GM12891 (cell line): ENCODE measurements around the gene P4HB.

Experiments
- PAX5 ChIP-seq: IDR thresholded peaks from 2 replicates; pipeline ENCODE4 v1.6.1; 2011; ENCODE audit warnings: low read length, moderate library complexity, mild to moderate bottlenecking; ENCODE audit not compliant: insufficient read depth, severe bottlenecking
- POLR2A ChIP-seq: IDR thresholded peaks from 2 replicates; pipeline ENCODE4 v1.6.1; 2011; ENCODE audit warnings: low read depth, low read length, control low read depth
- POLR2AphosphoS5 ChIP-seq: IDR thresholded peaks from 2 replicates; pipeline ENCODE4 v1.6.1; 2011; ENCODE audit warnings: low read depth, low read length, control low read depth
- POU2F2 ChIP-seq: IDR thresholded peaks from 2 replicates; pipeline ENCODE4 v1.6.1; 2011; ENCODE audit warnings: low read depth, mild to moderate bottlenecking, control low read depth, low read length, moderate library complexity
- SPI1 ChIP-seq: IDR thresholded peaks from 2 replicates; pipeline ENCODE4 v1.6.1; 2011; ENCODE audit warnings: low read depth, low read length, control low read depth
- TAF1 ChIP-seq: IDR thresholded peaks from 2 replicates; pipeline ENCODE4 v1.6.1; 2011; ENCODE audit warnings: low read depth, low read length, control low read depth

- peak; percentile 26; the same call in 1 of the 2 replicates for TF ChIP-seq POLR2A
- TF ChIP-seq TAF1 = no peak
- TF ChIP-seq PAX5 = no peak
- no peak for TF ChIP-seq POLR2AphosphoS5
- no peak for TF ChIP-seq SPI1
- TF ChIP-seq POU2F2 = no peak
These were observed 2.0 kb downstream of the P4HB start for GRCh38 chr17:81858170-81858966.
